GM18498 (cell line): Measurements from ENCODE around the gene RPS6KL1.
"Not testable (repeated sequence)": the region's sequence is repeated elsewhere in the genome, so short reads cannot be mapped to it uniquely, and the experiment has no call there.

Experiments
- ATAC-seq: cut with Tn5 transposase; IDR thresholded peaks from one replicate; pipeline ENCODE4 v1.9.1; 2021; ENCODE audit warnings: mild to moderate bottlenecking, moderate library complexity; ENCODE audit not compliant: unreplicated experiment

RPS6KL1 gene

DNA sequence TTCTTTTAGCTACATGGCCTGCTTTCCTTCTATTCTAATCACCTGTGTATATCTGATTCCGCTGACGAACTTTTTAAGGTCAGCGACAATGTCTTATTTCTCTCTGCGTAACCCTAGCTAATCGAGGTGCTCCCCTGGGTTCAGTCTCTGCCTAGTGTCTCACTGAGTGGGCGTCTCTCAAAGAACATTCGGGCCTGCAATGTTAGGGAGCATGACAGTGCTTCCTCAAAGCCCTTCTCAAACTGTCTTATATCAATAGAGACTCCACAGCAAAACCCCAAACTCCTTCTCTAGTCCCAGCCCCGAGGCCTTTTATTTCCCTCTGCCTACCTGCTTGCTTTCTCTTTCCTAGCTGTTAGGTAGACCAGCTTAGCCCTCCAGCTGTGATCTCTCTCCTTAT is 13.7 kb upstream of the RPS6KL1 start:
- ATAC-seq, result no peak

DNA sequence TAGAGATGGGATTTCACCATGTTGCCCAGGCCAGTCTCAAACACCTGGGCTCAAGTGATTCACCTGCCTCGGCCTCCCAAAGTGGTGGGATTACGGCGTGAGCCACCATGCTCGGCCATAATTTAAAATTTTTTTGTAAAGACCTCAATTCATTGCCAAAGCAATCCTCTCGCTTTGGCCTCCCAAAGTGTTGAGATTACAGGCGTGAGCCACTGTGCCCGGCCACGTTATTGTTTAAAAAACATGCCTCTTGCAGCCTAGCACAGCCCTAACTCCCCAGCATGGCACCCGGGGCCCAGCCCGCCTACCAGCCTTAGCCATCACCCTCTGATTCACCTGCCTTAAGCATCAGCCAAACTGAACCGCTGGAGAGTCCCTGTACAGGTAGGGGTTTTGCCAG is 13.1 kb upstream of the RPS6KL1 start:
- ATAC-seq, result no peak

- ATAC-seq, result no peak
Measured at GRCh38 chr14:74935360-74935680, 12.3 kb upstream of the RPS6KL1 start.

DNA sequence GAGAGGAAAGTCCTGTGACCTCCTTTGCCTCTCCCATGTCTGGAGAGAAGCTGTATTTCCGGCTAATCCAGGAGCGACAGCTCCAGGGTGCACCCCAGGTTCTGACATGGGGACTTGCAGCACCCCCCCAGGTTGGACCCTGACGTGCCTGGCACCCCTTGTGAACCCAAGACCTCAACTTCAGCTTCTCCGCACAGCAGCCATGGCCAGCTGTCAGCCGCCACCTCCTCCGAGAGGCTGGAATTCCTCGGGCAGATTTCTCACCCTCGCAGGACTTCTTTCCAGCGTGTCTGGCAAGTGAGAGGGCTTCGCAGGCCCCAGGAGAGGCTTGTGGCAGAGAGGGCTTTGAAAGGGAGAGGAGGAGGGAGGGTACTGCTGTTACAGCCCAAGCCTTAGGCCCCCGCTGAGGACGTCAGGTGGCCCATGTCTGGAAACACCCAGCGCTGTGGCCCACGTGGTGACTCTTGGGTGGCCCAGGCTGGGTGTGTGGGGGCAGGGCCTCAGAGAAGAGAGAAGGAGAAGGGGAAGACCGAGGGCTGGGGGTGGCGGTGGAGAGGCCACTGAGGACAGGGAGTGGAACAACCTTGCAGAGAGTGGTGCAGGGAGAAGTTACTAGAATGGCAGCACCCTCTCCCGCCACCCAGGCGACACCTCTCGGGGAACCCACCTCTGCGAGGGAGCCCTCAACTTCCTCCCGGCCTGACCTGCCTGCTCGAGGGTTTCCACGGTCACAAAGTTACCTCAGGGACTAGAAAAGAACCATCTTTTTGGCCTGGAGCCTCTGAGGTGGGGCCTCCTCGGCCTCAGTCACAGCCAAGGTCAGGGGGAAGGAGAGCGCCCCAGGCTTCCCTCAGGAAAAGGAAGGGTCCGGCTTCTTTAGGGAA is 11.7 kb upstream of the RPS6KL1 start:
- no peak for ATAC-seq

- no peak for ATAC-seq
Measured at GRCh38 chr14:74934041-74934440, 11.0 kb upstream of the RPS6KL1 start.

DNA sequence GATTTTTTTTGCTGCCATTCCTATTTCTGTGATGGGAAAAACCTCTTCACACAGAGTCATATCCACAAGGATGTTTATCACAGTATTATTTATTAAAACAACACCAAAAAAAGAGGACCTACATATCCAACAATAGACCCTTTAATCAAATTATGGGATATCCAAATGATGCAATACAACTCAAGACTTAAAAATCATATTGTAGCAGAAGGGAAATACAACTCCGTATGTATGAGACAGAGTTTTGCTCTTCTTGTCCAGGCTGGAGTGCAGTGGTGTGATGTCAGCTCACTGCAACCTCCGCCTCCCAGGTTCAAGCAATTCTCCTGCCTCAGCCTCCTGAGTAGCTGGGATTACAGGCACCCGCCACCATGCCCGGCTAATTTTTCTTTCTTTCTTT is 9.9 kb upstream of the RPS6KL1 start:
- not testable (repeated sequence) for ATAC-seq

- no peak for ATAC-seq
Measured at GRCh38 chr14:74932401-74932901, 9.4 kb upstream of the RPS6KL1 start.

GRCh38 chr14:74931744-74932143 is 8.7 kb upstream of the RPS6KL1 start:
- not testable (repeated sequence) for ATAC-seq

DNA sequence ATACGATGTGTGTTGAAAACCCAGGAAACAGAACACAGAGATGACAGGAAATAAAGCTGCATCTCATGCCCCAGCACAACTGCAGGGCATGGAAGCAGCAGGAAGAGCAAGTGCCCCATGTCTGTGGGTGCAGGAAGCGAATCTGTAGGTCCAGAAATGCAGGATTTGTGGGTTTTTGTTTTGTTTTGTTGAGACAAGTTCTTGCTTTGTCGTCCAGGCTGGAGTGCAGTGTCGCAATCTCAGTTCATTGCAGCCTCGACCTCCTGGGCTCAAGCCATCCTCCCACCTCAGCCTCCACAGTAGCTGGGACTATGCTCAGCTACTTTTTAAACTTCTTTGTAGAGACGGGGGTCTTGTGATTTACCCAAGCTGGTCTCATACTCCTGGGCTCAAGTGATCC is 6.2 kb upstream of the RPS6KL1 start:
- no peak for ATAC-seq

DNA sequence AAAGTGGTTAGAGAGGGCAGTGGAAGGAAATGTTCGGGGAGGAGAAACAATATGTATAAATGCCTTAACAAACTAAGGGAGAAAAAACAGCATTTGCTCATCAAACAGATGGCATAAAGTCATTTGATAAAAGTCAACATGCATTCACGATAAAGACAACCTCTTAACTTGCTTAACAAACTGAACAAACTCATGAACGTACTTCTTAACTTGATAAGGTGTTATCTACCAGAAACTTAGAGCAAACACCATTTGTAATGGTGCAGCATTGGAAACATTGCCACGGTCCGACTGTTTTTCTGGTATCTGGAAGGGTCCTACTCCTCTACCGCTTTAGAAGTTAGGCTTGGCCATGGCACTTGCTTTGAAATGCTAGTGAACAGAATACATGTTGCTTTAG is 4.2 kb upstream of the RPS6KL1 start:
- no peak for ATAC-seq

- ATAC-seq, result no peak
Measured at GRCh38 chr14:74924061-74924460, 1.0 kb upstream of the RPS6KL1 start.

GRCh38 chr14:74921987-74922751 is 891 bp downstream of the RPS6KL1 start:
- ATAC-seq, result no peak

GRCh38 chr14:74921053-74921620 is 1.9 kb downstream of the RPS6KL1 start:
- ATAC-seq, result no peak

DNA sequence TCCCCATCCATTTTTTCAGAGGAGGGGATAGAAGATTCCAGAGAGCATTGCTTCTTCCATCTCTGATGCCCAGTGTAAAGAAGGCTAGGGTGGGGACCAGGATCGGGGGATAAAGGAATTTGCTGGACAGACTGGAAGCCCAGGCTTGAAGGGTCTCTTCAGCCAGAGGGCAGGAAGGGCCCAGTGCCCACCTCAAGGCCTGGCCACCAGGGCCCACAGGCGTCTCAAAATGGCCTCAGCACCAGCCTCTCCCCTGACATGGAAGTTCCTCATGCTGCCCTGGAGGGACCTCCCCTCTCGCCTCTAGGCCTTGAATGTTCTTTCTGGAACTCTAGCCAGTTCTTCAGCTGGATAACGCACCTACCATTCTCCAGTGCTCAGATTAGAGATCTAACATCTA is 2.8 kb downstream of the RPS6KL1 start:
- no peak for ATAC-seq

DNA sequence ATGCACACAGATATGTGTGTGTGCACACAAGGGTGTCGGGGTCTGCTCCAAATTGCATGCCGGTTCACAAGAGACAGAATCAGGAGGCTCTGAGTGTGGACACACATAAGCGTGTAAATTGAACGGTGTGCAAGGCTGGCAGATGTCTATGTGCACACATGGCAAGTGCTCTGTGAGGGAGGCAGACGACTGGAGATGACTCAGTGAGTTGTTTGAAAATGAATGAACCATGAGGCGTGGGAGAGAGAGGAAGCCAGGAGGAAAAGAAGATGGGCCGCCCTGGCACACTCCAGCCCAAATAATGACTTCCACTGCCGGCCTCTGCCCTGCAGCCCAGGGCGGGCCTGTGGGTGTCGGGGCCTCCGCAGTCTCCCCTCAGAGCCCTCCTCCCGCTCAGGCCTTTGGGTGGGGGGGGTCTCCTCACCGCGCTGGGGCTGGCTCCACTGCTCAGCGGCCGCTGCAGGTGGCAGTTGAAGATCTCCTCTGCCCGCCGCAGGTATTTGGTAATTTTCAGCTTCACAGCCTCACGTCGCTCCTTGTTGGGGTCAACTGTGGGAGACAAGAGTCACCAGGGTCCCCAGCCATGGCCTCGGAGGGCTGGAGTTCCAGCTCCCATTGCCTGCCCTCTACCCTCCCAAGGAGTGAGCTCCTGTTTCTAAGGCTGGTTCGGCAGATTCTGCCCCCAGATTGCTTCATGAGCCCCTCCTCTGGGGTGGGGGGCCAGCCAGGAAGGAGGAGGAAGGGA is 3.5 kb downstream of the RPS6KL1 start:
- no peak for ATAC-seq

DNA sequence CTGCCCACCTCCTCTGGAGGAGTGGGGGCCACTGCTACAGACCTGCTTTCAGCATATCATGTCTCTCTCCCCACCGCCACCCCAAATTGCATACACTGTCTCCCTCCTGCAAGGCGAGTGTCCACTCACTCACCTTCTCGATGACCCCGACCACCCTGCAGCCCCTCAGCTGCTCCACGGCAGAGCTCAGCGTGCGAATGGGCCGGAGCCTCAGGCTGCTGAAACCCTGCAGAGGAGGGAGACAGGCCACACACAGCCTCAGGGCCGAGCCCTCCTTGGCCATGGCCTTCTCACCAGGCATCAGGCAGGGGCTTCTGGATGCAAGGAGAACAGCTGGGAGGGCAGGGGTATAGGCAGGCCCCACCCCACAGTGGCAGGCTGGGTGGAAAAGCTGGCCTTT is 4.7 kb downstream of the RPS6KL1 start:
- ATAC-seq, result no peak

- ATAC-seq, result no peak
Measured at GRCh38 chr14:74917646-74918081, 5.4 kb downstream of the RPS6KL1 start.

- no peak for ATAC-seq
Measured at GRCh38 chr14:74917178-74917543, 5.9 kb downstream of the RPS6KL1 start.

DNA sequence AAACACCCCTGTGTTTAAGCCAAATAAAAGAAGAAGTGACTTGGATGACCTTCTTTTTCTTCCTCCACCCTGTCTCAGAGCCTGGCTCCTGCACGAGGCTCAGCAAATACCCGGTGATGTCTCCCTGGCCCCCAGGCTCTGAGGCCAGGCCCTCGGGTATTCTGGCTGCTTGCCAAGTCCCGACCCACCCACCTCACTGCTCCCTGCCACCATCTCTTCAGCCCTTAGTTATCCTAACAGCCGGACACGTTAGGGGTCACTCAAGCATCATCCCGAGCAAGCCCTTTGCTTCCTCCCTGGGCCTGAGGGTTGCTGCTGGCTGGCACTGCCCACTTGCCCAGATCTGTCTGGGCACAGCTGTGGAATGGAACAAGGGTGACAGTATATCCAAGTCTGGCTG is 7.2 kb downstream of the RPS6KL1 start:
- ATAC-seq, result no peak

GRCh38 chr14:74915426-74915825 is 7.6 kb downstream of the RPS6KL1 start:
- no peak for ATAC-seq

GRCh38 chr14:74913986-74914573 is 9.0 kb downstream of the RPS6KL1 start:
- no peak for ATAC-seq
